Measurements from ENCODE around the gene ZAR1L. TPM values are rescaled to one million over a fixed set of nuclear protein-coding genes. Genes with fewer than 3 reads are reported as not detected.

ZAR1L gene
- not detected in 2 replicates for total RNA-seq (2011; cell fraction: chromatin; rRNA removed; ENCODE audit: low replicate concordance)
- total RNA-seq (2011; cell fraction: nucleolus; rRNA removed), result not detected in 2 replicates
- not detected in 2 replicates for total RNA-seq (2011; cell fraction: nucleoplasm; rRNA removed)
- total RNA-seq (2014; rRNA removed) (not detected in 2 replicates), total RNA-seq (2014; rRNA removed; fragmentation: Illumina TruSeq; extraction: Trizol) (not detected in 2 replicates), total RNA-seq (2015; rRNA removed; fragmentation: Illumina TruSeq; extraction: Trizol) (not detected in 2 replicates), total RNA-seq (2021) (not detected in 2 replicates), polyA plus RNA-seq (2011; rRNA removed) (not detected in 2 replicates), polyA plus RNA-seq (2014; fragmentation: Illumina TruSeq; extraction: Trizol) (not detected in 2 replicates), polyA plus RNA-seq (2014; fragmentation: Nextera tagmentation; extraction: Ambion mirVana) (not detected), polyA plus RNA-seq (2014; rRNA removed) (not detected in 2 replicates), polyA minus RNA-seq (2011; rRNA and poly(A)+ RNA removed) (not detected in 2 replicates), Bru-seq, nascent RNA (percentile 26 among the genes with signal in this experiment), BruChase-seq, experiment 1, labeled RNA remaining after a 2-hour chase (percentile 17 among the genes with signal in this experiment), BruChase-seq, experiment 2, labeled RNA remaining after a 6-hour chase (percentile 31 among the genes with signal in this experiment)
- not detected in 2 replicates for polyA plus RNA-seq (2011; cell fraction: cytosol; rRNA removed)
- polyA plus RNA-seq (2011; cell fraction: nucleus; rRNA removed), result not detected in 2 replicates
- polyA plus RNA-seq (2012), result not detected in 2 replicates
- polyA minus RNA-seq (2011; cell fraction: cytosol; rRNA and poly(A)+ RNA removed), result not detected in 2 replicates
- not detected in 2 replicates for polyA minus RNA-seq (2011; cell fraction: nucleus; rRNA and poly(A)+ RNA removed)
- long read RNA-seq, experiment 1, result 0 reads
- long read RNA-seq, experiment 2, result 0 reads
- long read RNA-seq, experiment 3, result 0 reads

GRCh38 chr13:32315238-32316027 is at the start of gene ZAR1L, which contains the start of gene BRCA2:
Gene ZAR1L, minus strand, starts transcription at chr13:32315363. Its CDS starts 3,438 bp downstream, at chr13:32311925.
Gene BRCA2, plus strand, starts transcription at chr13:32315508. Its CDS starts 953 bp downstream, at chr13:32316461.
- peaks cover 0 to 11% of the 10 kb centered on the region in 2 experiments; a peak in 2 of 5 replicates for H3K4me1 ChIP-seq (replicated peaks in 1 of 2; ENCODE audit: control insufficient read depth in 2 of 2, insufficient read depth in 2 of 2, low read length in 2 of 2)
- TSS peak; percentile 69 for BruUV-seq (replicated peaks)
- TF ChIP-seq SAFB2 (IDR thresholded peaks at IDR 0.05; ENCODE audit: borderline replicate concordance, low read depth, low read length, severe bottlenecking) (no peak), RBM15 (IDR thresholded peaks at IDR 0.05; ENCODE audit: insufficient read depth, low read length) (no peak), MYC (IDR thresholded peaks at IDR 0.05; ENCODE audit: low read depth, low read length) (peak; percentile 78), MYC (CRISPR knock-in tag; IDR thresholded peaks at IDR 0.05; ENCODE audit: borderline replicate concordance, low read depth) (no peak), IRF2 (CRISPR knock-in tag; IDR thresholded peaks at IDR 0.05) (no peak), JUND (IDR thresholded peaks at IDR 0.05; ENCODE audit: borderline replicate concordance, low read depth, low read length) (peak; percentile 92), JUND (tag; IDR thresholded peaks at IDR 0.05; ENCODE audit: borderline replicate concordance, low read depth, low read length) (peak; percentile 88; the same call in 1 of the 3 replicates), ZNF57 (CRISPR knock-in tag; IDR thresholded peaks at IDR 0.05) (no peak), TAF7 (tag; IDR thresholded peaks at IDR 0.05) (no peak; the same call in 1 of the 2 replicates), ZFPM2 (CRISPR knock-in tag; IDR thresholded peaks at IDR 0.05) (no peak), STAT6 (CRISPR knock-in tag; IDR thresholded peaks at IDR 0.05) (no peak), ZNF785 (CRISPR knock-in tag; IDR thresholded peaks at IDR 0.05) (no peak), IFI16 (CRISPR knock-in tag; IDR thresholded peaks at IDR 0.05) (no peak)

More at GRCh38 chr13:32315238-32316027, at the start of gene ZAR1L, which contains the start of gene BRCA2:
- intact Hi-C loops (cut with micrococcal nuclease), result no loop called here
- H3K9ac ChIP-seq (ENCODE audit: insufficient read depth in 1 of 2, low read depth in 2 of 2, low read length in 2 of 2), result peak within 1 kb of the TSS; percentile 93 to 99
- H3K79me2 ChIP-seq (ENCODE audit: control insufficient read depth, insufficient read depth, low read length), result peaks cover 20% of the 10 kb centered on the region
- WGBS (ENCODE audit: insufficient coverage, low coverage, missing lambda C conversion rate), result under 1% methylated on average over 48 of the region's 60 CpGs
- ATAC-seq (peak; percentile 97), DNase-seq (ENCODE audit: extremely low read depth in 1 of 4, low spot score in 3 of 4) (peak; percentile 71 to 90 (median 74)), FAIRE-seq (peak; percentile 94)
- no peaks in the 10 kb centered on the region for H3K27me3 ChIP-seq (ENCODE audit: control insufficient read depth in 2 of 2, insufficient read depth in 2 of 2, low read length in 2 of 2)
- H3K27ac ChIP-seq (ENCODE audit: extremely low read depth, low read depth, low read length), result peak within 1 kb of the TSS; percentile 92
- no peaks in the 10 kb centered on the region for H3K9me1 ChIP-seq (ENCODE audit: control insufficient read depth, insufficient read depth, low read length)
- peaks cover 18% of the 10 kb centered on the region; the same call in 2 of the 3 replicates for H3K36me3 ChIP-seq (ENCODE audit: control insufficient read depth, insufficient read depth, low read length)
- in situ Hi-C loops (cut with MboI), result loop anchor here (25.0 kb wide), 1 partner anchor 403 kb away; no protein-coding TSS in a partner anchor
- peak within 1 kb of the TSS; percentile 50 for H3K4me3 ChIP-seq
- CTCF ChIA-PET (ENCODE audit: low intra/inter-chr PET ratio), result no interaction called here
- no peaks in the 10 kb centered on the region for H3K9me3 ChIP-seq (replicated peaks; ENCODE audit: control insufficient read depth, insufficient read depth, low read depth, low read length)
- peak within 1 kb of the TSS; percentile 98 for H2AFZ ChIP-seq (ENCODE audit: low read depth, low read length)
- POLR2A ChIA-PET, result interaction anchor here (0.6 to 1.9 kb wide), 15 partner anchors 8 to 1227 kb away, joined by 3 to 9 read pairs (median 3); partner anchors contain the start of gene N4BP2L2
- H4K20me1 ChIP-seq (replicated peaks; ENCODE audit: control insufficient read depth, insufficient read depth, low read length), result no peaks in the 10 kb centered on the region
- H3K4me2 ChIP-seq (ENCODE audit: insufficient read depth, low read length), result peak within 1 kb of the TSS; percentile 89

All from K562 (cell line).